Hypothalamus (tissue), 51 donors: ENCODE data around the gene IRS4.

ENCODE experiments used
- DNase-seq, 51 donors: peaks; one replicate each; lab custom pipeline; 2025; lab: John Stamatoyannopoulos, UW

IRS4 gene

GRCh38 chrX:108736509-108737479 is at the start of gene IRS4:
TSS of gene IRS4 (minus strand) at chrX:108736563.
- peak in 34 of 51 donors; percentile 0 to 76 (median 30) for DNase-seq

- DNase-seq = no peak
Measured at GRCh38 chrX:108772549-108772948, 36.2 kb upstream of the IRS4 start.

- no peak for DNase-seq
Measured at GRCh38 chrX:108763559-108763958, 27.2 kb upstream of the IRS4 start.

- DNase-seq = no peak
Measured at GRCh38 chrX:108740299-108740774, 4.0 kb upstream of the IRS4 start.

GRCh38 chrX:108737754-108738153 is 1.4 kb upstream of the IRS4 start:
- DNase-seq = no peak

GRCh38 chrX:108735679-108736508 is 469 bp downstream of the IRS4 start:
- DNase-seq = peak in 11 of 51 donors; percentile 0 to 35 (median 6)

GRCh38 chrX:108735091-108735678 is 1.2 kb downstream of the IRS4 start:
- peak in 3 of 51 donors; percentile 0 to 11 (median 1) for DNase-seq

GRCh38 chrX:108734426-108734825 is 1.9 kb downstream of the IRS4 start:
- DNase-seq = no peak

- DNase-seq = peak in 4 of 51 donors; percentile 0
Measured at GRCh38 chrX:108732630-108733321, 3.6 kb downstream of the IRS4 start.

- DNase-seq = no peak
Measured at GRCh38 chrX:108731153-108731552, 5.2 kb downstream of the IRS4 start.

- no peak for DNase-seq
Measured at GRCh38 chrX:108726748-108727147, 9.6 kb downstream of the IRS4 start.

GRCh38 chrX:108722561-108722960 is 13.8 kb downstream of the IRS4 start:
- DNase-seq = no peak

GRCh38 chrX:108712886-108713285 is 23.5 kb downstream of the IRS4 start:
- DNase-seq = no peak

- DNase-seq = no peak
Measured at GRCh38 chrX:108704839-108705238, 31.5 kb downstream of the IRS4 start.

GRCh38 chrX:108702530-108702929 is 33.8 kb downstream of the IRS4 start:
- DNase-seq = no peak

- no peak for DNase-seq
Measured at GRCh38 chrX:108701633-108702032, 34.7 kb downstream of the IRS4 start.

GRCh38 chrX:108699368-108699767 is 37.0 kb downstream of the IRS4 start:
- DNase-seq = peak in 1 of 51 donors; percentile 37

- no peak for DNase-seq
Measured at GRCh38 chrX:108696690-108697089, 39.7 kb downstream of the IRS4 start.
